HL-60 (cell line): Measurements from ENCODE around the gene AFF1.
A peak's percentile ranks its signal among the peaks of the same experiment; 100 is the strongest.

ENCODE experiments used
- DNase-seq, 2 experiments: peaks; one replicate each; pipeline ENCODE4 v3.0.0-alpha.2; 2010 to 2020; ENCODE audit warnings: low read depth in 1 of 2, low spot score in 1 of 2
- H3K27ac ChIP-seq: fragments of 250-450 bp; sonication (Bioruptor Pico); replicated peaks from 2 replicates; pipeline ENCODE4 v1.5.1; 2020; ENCODE audit warnings: mild to moderate bottlenecking, moderate library complexity
- H3K27me3 ChIP-seq: fragments of 250-450 bp; sonication (Bioruptor Pico); 2 replicates; pipeline ENCODE4 v1.5.1; 2021; ENCODE audit warnings: mild to moderate bottlenecking, moderate library complexity; ENCODE audit not compliant: insufficient read depth, poor library complexity, severe bottlenecking
- H3K4me3 ChIP-seq: replicated peaks from 2 replicates; pipeline ENCODE4 v1.5.1; 2011; ENCODE audit warnings: mild to moderate bottlenecking, control low read depth, low read length; ENCODE audit not compliant: insufficient read depth
- GABPA ChIP-seq: IDR thresholded peaks from 2 replicates; pipeline ENCODE4 v1.6.1; 2012; ENCODE audit warnings: low read depth
- POLR2AphosphoS5 ChIP-seq: IDR thresholded peaks from 2 replicates; pipeline ENCODE4 v1.6.1; 2012; ENCODE audit warnings: low read depth
- SPI1 ChIP-seq: IDR thresholded peaks from 2 replicates; pipeline ENCODE4 v1.6.1; 2012; ENCODE audit warnings: low read depth, mild to moderate bottlenecking, borderline replicate concordance
- TF ChIP-seq, protein P1 (sequence below): IDR thresholded peaks from one replicate; pipeline ENCODE4 v1.5.1; 2011; ENCODE audit warnings: low read length, control low read depth, inconsistent platforms; ENCODE audit not compliant: insufficient read depth
- TF ChIP-seq, protein P2 (sequence below): IDR thresholded peaks from 2 replicates; pipeline ENCODE4 v1.6.1; 2012; ENCODE audit warnings: low read depth; ENCODE audit not compliant: insufficient replicate concordance

AFF1 gene

GRCh38 chr4:87005690-87006425 lies 71.0 kb downstream of the AFF1 start:
- H3K27ac ChIP-seq, result peak overlapping the region; percentile 98
- TF ChIP-seq, protein P1, sequence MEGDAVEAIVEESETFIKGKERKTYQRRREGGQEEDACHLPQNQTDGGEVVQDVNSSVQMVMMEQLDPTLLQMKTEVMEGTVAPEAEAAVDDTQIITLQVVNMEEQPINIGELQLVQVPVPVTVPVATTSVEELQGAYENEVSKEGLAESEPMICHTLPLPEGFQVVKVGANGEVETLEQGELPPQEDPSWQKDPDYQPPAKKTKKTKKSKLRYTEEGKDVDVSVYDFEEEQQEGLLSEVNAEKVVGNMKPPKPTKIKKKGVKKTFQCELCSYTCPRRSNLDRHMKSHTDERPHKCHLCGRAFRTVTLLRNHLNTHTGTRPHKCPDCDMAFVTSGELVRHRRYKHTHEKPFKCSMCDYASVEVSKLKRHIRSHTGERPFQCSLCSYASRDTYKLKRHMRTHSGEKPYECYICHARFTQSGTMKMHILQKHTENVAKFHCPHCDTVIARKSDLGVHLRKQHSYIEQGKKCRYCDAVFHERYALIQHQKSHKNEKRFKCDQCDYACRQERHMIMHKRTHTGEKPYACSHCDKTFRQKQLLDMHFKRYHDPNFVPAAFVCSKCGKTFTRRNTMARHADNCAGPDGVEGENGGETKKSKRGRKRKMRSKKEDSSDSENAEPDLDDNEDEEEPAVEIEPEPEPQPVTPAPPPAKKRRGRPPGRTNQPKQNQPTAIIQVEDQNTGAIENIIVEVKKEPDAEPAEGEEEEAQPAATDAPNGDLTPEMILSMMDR, result no peak
- TF ChIP-seq POLR2AphosphoS5 (no peak), GABPA (no peak), SPI1 (no peak)
- TF ChIP-seq, protein P2, sequence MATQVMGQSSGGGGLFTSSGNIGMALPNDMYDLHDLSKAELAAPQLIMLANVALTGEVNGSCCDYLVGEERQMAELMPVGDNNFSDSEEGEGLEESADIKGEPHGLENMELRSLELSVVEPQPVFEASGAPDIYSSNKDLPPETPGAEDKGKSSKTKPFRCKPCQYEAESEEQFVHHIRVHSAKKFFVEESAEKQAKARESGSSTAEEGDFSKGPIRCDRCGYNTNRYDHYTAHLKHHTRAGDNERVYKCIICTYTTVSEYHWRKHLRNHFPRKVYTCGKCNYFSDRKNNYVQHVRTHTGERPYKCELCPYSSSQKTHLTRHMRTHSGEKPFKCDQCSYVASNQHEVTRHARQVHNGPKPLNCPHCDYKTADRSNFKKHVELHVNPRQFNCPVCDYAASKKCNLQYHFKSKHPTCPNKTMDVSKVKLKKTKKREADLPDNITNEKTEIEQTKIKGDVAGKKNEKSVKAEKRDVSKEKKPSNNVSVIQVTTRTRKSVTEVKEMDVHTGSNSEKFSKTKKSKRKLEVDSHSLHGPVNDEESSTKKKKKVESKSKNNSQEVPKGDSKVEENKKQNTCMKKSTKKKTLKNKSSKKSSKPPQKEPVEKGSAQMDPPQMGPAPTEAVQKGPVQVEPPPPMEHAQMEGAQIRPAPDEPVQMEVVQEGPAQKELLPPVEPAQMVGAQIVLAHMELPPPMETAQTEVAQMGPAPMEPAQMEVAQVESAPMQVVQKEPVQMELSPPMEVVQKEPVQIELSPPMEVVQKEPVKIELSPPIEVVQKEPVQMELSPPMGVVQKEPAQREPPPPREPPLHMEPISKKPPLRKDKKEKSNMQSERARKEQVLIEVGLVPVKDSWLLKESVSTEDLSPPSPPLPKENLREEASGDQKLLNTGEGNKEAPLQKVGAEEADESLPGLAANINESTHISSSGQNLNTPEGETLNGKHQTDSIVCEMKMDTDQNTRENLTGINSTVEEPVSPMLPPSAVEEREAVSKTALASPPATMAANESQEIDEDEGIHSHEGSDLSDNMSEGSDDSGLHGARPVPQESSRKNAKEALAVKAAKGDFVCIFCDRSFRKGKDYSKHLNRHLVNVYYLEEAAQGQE, result no peak
- peak overlapping the region; percentile 89 for H3K4me3 ChIP-seq
- DNase-seq, result peak in 1 of 2 experiments; percentile 35
- H3K27me3 ChIP-seq, result no peaks in the 10 kb centered on the region

DNA sequence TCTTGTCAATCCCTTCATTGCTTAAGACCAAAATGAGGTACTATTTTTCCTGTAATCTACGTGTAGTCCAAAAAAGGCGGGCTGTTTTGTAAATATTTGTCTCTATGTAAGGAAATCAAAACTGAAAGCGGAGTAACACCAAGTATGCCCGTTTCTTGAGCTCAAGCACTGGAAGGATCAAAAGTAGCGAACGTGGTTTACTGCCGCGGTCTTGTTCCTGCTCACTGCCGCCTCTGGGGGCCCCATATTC lies 71.5 kb downstream of the AFF1 start:
- no peak for DNase-seq
- Histone ChIP-seq H3K4me3 (peak overlapping the region; percentile 89), H3K27ac (peak overlapping the region; percentile 98), H3K27me3 (no peaks in the 10 kb centered on the region)
- no peak for TF ChIP-seq GABPA

GRCh38 chr4:87006676-87007527 lies 72.1 kb downstream of the AFF1 start:
- no peaks in the 10 kb centered on the region for H3K27me3 ChIP-seq
- peak overlapping the region; percentile 89 for H3K4me3 ChIP-seq
- TF ChIP-seq, protein P2, result peak; percentile 79
- no peak for TF ChIP-seq GABPA
- TF ChIP-seq POLR2AphosphoS5, result peak; percentile 98
- TF ChIP-seq SPI1, result no peak
- peak; percentile 78 to 91 for DNase-seq
- H3K27ac ChIP-seq, result peak overlapping the region; percentile 98

DNA sequence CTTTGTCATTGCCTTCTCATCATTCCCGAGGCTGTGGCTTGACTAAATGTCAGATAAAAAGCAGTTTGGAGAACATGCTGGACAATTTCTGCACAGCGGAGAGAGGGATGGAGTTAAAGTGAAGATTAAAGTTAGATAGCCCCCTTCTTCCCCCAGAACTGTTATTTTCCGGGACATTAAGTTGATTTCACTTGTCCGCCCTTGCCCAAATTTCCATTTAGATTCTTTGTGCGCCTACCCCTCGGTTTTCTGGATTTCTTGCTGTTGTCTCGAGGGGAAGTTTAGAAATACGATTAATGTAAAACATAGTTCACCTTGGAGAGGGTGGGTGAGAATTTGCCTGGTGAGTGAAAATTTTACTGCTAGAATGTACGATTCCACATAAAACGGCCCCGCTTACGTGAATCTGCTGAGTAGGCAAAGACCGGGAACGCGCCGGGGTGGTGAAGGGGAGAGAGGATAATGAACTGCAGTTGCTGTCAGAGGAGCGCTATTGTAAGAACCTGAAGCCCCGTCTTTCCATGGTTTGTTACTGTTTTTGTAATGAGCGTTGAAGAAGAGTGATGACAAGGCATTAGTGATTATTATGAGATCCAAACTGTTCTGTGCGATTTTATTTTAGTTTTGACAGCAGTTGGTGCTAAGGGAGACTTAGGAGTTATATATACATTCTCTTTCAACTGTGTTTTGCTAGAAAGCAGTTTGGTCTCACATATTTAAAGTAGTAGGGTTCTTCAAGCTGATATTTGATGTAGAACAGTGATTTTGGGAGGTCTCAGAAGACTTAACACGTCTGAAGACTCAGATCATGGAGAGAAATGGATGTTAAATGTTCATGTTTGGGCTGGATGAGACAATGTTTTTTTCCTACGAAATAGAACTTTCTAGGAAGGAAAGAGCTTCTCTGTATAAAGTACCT lies 73.0 kb downstream of the AFF1 start:
- TF ChIP-seq GABPA (no peak), POLR2AphosphoS5 (no peak), SPI1 (no peak)
- TF ChIP-seq, protein P2, result no peak
- TF ChIP-seq, protein P1, result no peak
- Histone ChIP-seq H3K27ac (peak overlapping the region; percentile 98), H3K27me3 (no peaks in the 10 kb centered on the region), H3K4me3 (peak overlapping the region; percentile 89)
- peak in 1 of 2 experiments; percentile 51 for DNase-seq
